Muscle of arm (tissue), 12 donors: Measurements from ENCODE around the gene RASGRF2. TPM values are rescaled to one million over a fixed set of nuclear protein-coding genes. Genes with fewer than 3 reads are reported as not detected.

Source experiments
- DNase-seq: peaks from one replicate; pipeline ENCODE4 v3.0.0-alpha.2; 2013
- polyA plus RNA-seq, 12 donors: library from polyadenylated mRNA; unstranded; fragments of 120-200 nt; gene quantifications; one replicate each; pipeline ENCODE4 v1.2.1, GENCODE V29; 2013; ENCODE audit not compliant: insufficient read length in 12 of 12

RASGRF2 gene
- polyA plus RNA-seq, 12 donors: 0.48 to 3.7 (median 0.84) TPM; not detected in 2

DNA sequence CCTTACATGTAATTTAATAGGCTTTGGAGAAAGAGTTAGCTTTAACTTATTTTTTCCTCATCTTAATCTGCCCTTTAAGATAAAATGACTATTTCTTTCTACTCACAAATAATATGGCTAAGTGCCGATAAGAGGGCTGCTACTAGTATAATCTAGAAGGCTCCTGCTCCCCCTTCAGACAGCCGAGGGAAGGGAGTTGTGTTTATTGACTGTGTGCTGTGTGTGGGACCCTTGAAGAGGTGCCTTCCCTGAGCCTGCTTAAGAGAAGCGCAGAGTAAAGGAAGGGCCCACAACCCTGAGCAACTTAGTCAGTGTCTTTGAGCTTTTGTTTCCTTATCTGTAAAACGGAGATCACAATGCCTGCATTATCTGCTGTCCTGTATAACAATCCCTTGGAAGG lies 244.9 kb downstream of the RASGRF2 start:
- no peak for DNase-seq

- no peak for DNase-seq
Observed at GRCh38 chr5:81207009-81207408, 246.8 kb downstream of the RASGRF2 start.

- DNase-seq: no peak
Observed at GRCh38 chr5:81208904-81209303, 248.7 kb downstream of the RASGRF2 start.

DNA sequence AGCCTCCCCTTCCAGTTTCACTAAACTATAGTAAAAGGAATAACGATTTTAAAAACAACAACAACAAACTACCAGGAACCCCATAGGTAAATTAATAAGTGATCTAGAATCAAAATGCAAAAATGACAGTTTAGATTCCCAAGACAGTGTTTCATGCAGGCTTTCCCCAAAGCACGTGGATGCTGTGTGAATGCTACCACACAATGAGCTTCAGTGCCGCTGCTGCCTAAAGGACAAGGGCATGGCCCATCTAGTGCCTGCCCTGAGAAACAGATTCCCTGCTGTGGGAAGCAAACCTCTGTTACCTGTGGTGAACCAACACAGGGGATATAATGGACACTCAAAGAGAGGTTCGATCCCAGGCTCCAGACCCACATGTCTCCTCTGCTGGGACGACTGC lies 249.2 kb downstream of the RASGRF2 start:
- no peak for DNase-seq

DNA sequence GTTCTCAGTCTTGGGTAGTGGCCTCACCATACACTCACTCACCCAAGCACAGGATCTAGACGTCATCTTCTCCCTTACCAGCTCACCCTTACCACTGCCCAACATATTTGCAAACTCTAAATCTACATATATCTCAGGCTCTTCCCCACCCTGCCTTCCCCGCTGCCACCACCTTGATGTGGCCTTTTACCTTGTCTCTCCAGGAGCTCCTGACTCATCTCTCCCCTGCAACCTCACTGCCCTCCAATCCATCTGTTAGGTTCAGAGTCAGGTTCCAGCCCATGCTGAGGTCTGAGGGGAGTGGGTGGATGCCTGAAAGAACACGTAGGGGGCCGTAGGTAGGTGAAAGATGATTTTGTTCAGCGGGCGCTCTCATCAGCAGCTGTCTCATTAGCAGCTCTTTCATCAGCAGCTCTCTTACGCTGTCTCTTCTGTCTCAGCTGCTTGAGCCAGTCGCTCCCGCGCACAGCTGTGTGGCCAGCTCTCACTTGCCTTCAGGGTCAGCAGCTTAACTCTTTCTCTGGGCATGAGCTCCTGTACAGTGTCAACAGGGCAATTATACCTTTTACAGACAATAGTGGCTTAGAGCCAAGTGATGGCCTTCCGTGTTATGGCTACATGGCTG lies 249.8 kb downstream of the RASGRF2 start:
- no peak for DNase-seq

DNA sequence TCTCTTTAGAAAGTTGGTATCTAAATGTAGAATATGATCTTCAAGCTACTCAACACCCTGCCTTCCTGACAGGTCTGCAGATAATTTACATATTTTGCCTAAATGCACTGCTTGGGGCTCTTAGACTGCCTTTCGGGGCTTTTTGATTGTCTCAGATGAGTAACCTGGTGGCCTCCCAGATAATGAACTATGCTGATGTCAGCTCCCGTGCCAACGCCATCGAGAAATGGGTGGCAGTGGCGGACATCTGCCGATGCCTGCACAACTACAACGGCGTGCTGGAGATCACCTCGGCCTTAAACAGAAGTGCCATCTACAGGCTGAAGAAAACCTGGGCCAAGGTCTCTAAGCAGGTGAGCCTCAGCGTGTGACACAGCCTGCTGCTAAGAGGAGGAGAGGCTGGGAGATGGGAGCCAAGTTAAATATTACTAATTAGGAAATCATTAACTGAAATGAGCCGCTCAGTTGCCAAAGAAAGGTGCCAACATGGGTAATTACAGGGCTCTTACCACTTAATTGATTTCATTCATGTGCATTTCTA lies 252.1 kb downstream of the RASGRF2 start:
- DNase-seq: no peak

DNA sequence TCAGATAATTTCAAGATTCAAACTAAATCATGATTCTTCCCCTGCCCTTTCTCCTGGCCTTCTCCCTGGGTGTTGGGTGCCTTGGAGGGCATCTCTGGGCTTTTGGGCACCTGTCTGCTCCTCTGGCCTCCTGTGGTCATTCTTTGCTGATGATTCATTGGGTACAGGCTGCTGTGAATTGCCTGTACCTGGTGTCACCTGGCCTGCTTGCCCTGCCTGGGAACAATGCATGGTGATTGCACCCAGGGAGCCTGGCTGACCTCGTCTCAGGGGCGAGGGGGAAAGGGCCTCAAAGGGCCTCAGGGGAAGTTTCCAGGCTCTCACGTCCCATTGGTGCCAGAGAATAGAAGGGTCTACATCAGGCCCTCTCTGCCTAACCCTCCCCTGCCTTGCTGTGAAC lies 252.9 kb downstream of the RASGRF2 start:
- DNase-seq: no peak

DNA sequence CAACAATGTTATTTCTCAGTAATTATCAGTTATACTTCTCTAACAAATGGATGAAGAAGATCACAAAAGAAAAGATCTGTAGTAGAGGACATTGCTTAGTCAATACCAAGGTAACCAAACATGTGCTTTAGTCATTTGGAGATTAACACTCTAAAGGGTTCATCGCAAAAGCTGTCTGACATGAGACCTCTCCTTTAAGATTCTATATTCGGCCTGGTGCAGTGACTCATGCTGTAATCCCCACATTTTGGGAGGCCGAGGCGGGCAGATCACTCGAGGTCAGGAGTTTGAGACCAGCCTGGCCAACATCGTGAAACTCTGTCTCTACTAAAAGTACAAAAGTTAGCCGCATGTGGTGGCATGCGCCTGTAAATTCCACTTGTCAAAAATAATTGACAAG lies 254.7 kb downstream of the RASGRF2 start:
- DNase-seq: no peak

DNA sequence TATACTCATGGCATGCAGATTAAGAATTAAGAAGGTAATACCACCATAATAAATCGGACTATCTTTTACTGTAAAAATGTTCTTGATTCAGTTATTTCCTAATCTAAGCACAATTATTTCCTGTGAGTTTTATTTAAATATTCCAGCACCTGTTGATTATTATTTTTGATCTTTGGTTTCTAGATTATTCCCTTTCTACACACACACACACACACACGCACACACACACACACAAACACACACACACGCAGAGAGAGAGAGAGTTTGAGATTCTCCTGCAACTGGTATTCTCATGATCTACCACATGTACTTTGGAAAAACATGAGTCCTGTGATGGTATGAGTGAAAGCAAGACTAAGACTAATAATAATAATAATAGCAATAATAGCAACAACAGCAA lies 256.0 kb downstream of the RASGRF2 start:
- DNase-seq: no peak

DNA sequence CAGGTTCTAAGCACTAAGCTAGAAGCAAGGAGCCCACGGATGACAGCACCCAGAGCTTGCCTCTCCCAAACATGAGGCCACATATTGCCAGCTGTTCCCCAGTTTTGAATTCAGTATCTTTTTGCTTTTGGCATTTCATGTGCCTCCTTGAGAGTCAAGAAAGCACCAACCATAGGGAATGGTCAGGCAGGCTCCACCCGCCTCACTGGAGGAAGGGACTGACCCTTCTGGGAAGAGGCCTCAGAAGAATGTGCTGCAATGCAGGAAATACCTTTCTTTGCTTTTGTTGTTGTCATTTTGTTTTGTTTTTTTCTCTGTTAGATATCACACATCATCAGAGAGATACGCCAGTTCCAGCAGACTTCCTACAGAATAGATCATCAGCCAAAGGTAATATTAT lies 259.2 kb downstream of the RASGRF2 start:
- DNase-seq: no peak

DNA sequence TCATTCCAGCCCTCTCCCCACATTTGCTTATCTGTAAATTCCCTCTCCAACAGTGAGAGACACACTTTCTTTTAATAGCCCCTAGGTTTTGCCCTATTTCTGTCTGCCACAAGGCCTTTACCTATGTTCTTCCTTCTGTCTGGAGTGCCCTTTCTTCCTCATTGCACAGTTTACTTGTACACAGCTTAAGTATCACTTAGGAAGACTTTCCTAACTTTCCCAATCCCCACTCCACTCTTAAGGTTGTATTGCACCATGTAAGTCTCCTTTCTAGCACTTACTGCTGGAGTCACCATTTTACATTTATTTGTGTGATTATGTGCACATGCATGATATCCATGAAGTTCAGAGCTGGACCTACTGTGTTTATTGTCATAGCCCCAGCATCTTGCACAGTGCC lies 262.1 kb downstream of the RASGRF2 start:
- DNase-seq: no peak

- DNase-seq: no peak
Observed at GRCh38 chr5:81225463-81225862, 265.3 kb downstream of the RASGRF2 start.

DNA sequence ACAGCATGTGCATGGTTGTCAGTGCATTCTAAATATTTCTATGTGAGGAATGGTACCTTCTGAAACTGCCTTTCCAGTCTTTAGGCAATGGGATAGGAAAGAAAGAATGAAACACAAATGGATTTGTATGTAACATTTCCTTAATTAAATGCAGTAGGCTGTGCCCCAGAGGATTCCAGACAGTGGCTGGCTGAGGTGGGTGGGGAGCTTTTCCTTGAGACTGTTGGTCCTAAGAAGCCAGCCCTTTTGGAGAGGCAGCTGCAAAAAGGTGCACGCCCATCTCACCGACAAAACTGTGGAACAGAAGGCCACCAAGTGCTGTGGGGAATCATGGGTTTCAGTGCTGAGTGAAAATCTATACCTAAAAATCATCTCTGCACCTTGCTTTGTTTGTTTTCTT lies 266.1 kb downstream of the RASGRF2 start:
- no peak for DNase-seq

DNA sequence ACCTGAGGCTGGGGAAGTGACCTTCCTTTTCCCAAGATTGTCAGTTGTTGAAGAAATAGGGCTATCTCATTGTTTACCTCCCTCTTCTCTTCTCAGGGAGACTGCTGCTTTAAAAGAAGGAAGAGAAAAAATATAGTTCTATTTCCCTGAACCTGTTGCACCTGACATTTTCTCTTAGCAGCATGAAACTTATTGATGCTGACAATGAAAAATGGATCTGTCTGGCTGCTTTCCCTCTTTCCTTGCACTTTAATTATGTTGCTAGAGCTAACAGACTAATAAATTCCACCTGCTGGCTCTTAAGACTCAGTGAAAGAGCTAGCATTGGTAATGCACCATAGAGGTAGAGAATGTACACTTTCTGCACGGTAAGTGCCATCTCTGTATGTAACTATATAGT lies 266.8 kb downstream of the RASGRF2 start:
- no peak for DNase-seq

- DNase-seq: no peak
Observed at GRCh38 chr5:81228084-81228483, 267.9 kb downstream of the RASGRF2 start.

GRCh38 chr5:81230416-81230815 lies 270.3 kb downstream of the RASGRF2 start:
- no peak for DNase-seq

GRCh38 chr5:81232464-81233079 lies 272.4 kb downstream of the RASGRF2 start:
- peak; percentile 31 for DNase-seq

DNA sequence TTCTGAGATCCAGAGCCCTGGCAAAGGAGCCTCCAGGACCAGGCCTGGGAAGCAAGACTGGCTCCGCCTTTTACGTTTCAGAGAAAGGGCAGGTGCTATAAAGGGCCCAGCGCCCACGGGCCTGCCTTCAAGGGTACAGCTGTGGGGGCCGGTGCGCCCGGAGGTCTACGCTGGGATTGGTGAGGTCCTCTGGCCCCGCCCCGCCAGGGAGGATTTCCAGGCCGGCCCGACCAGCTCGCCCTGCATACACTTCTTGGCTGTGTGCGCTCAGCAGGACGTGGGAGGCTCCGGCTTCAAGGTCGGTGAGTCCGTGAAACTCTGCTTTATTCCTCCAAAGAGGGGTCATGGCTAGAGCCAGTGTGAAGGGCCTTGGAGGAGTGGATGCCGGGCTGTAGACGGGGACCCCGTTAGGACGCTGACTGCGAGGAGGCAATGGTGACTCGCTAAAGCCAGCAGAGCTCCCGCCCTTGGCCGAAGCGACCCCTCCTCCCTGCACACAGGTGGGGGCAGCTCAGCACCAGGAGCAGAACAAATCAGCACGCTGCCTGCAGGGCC lies 273.0 kb downstream of the RASGRF2 start, which contains the start of gene CKMT2:
TSS of gene CKMT2 (plus strand) at position 243 of the 555 bp plus-strand sequence. CDS start 17,811 bp downstream, outside the sequence.
- DNase-seq: peak; percentile 49

DNA sequence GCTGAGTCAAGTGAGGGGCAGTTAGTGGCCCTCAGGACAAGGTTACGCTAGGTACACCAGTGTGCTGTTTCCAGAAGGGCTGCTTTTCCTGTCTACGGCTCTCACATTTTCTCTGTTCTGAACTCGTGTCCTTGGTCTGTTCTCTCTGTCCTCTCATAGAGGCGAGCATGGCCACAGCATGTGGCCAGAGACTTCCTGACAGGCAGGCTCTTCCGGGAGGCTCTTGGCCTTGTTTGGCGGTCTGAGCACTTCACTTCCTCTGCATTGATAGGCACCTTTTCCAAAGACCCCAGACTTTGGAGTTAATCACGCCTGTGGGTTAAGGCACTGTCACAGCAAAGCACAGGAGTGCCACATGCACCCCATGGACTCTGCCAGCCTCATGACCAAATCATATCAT lies 274.1 kb downstream of the RASGRF2 start:
- DNase-seq: no peak

DNA sequence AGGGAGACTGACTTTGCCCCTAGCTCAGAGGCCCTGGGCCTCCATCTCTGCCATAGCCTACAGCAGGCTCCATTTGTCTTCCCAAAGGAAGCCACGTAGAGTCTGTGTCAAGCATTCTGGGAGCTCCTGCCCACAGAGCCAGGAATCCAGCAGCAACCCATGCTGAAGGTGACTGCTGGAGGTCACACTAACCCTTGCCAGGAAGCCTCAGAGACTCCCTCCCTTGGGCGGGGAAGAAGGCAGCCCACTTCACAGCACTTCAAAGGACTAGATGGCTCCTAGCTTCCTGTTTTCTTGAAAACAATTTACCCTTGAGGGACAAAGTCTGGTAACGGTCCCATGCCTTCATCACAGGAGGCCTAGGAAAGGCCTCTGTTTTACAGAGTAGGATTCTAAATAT lies 274.6 kb downstream of the RASGRF2 start:
- no peak for DNase-seq

- no peak for DNase-seq
Observed at GRCh38 chr5:81235287-81236072, 275.3 kb downstream of the RASGRF2 start.

DNA sequence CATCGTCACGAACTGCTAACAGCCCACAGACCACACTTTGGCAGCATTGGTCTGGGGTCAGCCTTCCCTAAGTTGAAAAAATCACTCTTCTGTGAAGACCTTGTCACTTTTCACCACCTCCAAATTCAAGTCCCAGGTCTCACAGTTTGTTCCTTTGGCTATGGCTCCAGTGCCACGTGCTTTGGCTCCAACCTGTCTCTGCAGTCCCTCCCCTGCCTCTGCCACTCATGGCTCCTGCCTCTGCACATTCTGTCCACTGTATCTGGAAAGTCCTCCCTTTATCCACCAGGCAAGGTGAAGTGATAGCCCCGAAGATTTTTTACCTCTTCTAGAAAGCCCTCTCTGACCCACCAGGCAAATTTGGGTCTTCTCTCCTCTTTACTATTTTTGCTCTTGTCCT lies 278.3 kb downstream of the RASGRF2 start:
- DNase-seq: no peak
